Spleen (tissue), 7 donors: ENCODE data around the gene STXBP5L.

ENCODE experiments used
- CTCF ChIP-seq, 11 experiments: fragments of 200-600 bp in 7 of 11; fragments of 450-650 bp in 4 of 11; sonication (generic) in 4 of 11; IDR thresholded peaks in 8 of 11; conservative IDR thresholded peaks in 3 of 11; 1 replicate in 7 of 11; 2 replicates in 4 of 11; pipeline versions ENCODE4 v1.4.0 to v1.8.0; 2016 to 2021; ENCODE audit warnings: antibody characterized with exemption in 11 of 11, inconsistent platforms in 4 of 11, mild to moderate bottlenecking in 1 of 11
- POLR2A ChIP-seq, 3 donors: fragments of 450-650 bp; IDR thresholded peaks; one replicate each; pipeline ENCODE4 v1.5.1; 2017; ENCODE audit warnings: antibody characterized with exemption in 3 of 3, mild to moderate bottlenecking in 1 of 3
- POLR2AphosphoS5 ChIP-seq, 3 donors: sonication (generic); formaldehyde crosslinking; IDR thresholded peaks; one replicate each; pipeline ENCODE4 v1.5.1; 2017; ENCODE audit warnings: antibody characterized with exemption in 3 of 3
- donor health status: DM: no; HTN: no; CAD: no; lungs with moderate emphysema.
- donor health status: DM: no; HTN: no; CAD: no.
- donor health status: DM: no; HTN: no; CAD: no.

DNA sequence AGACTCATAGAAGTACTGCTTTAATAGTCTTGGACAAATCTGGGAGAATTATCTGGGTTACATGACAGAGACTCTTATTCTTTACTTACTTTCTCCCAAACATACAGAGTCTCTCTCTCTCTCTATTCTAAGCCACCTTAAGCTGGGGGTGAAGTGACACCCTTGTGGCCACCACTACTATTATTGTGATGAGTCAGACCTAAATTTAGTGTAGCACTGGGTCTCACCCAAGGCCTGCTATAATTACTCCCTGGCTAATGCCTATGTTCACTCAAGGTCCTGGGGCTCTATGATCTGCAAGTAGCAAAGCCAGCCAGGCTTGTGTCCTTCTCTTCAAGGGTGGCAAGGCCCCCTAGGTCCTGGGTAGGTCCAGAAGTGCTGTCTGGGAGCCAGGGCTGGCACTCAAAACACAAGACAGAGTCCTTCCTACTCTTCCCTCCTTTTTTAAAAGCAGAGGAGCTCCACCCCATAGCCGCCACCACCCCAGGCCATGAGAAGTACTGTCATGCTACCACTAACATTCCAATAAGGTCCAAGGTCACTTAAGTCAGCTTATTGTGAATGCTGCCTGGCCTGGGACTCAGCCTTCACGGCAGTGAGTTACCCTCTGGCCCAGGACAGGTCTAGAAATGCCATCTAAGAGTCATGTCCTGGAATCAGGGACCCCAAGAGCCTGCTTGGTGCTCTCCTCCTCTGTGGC is 454.2 kb downstream of the STXBP5L start:
- TF ChIP-seq CTCF (IDR thresholded peaks at IDR 0.05 in 8 of 11, conservative IDR thresholded peaks at IDR 0.05 in 3 of 11) (no peak), POLR2A (IDR thresholded peaks at IDR 0.05) (no peak), POLR2AphosphoS5 (IDR thresholded peaks at IDR 0.05) (no peak)
